ENCODE results near the gene GRSF1.

The GRSF1 gene

GRCh38 chr4:70818921-70819320, 20.8 kb downstream of the GRSF1 start (continued):
- TF ChIP-seq ZNF274 (IDR thresholded peaks at IDR 0.05; ENCODE audit: low read length) (no peak), ZNF274 (tag by site-specific recombination; IDR thresholded peaks at IDR 0.05; ENCODE audit: borderline replicate concordance) (no peak), ZNF660 (tag by site-specific recombination; IDR thresholded peaks at IDR 0.05) (no peak), ZNF544 (tag by site-specific recombination; IDR thresholded peaks at IDR 0.05) (no peak), ZNF132 (tag by site-specific recombination; IDR thresholded peaks at IDR 0.05; ENCODE audit: borderline replicate concordance) (no peak), PATZ1 (tag by site-specific recombination; IDR thresholded peaks at IDR 0.05) (no peak), ZNF473 (tag by site-specific recombination; IDR thresholded peaks at IDR 0.05) (no peak)

GRCh38 chr4:70818173-70818855, 21.4 kb downstream of the GRSF1 start:
- ChIA-PET POLR2A (no interaction called here), CTCF (no interaction called here)
- no peaks in the 10 kb centered on the region for H3K9me3 ChIP-seq (ENCODE audit: control insufficient read depth, insufficient read depth, low read depth, low read length)
- peaks cover 20 to 46% of the 10 kb centered on the region in 2 experiments for H3K36me3 ChIP-seq (ENCODE audit: control insufficient read depth in 2 of 2, insufficient read depth in 1 of 2, low read length in 2 of 2)
- TF ChIP-seq ZNF707 (tag by site-specific recombination; IDR thresholded peaks at IDR 0.05) (no peak), ZNF391 (tag by site-specific recombination; IDR thresholded peaks at IDR 0.05; ENCODE audit: borderline replicate concordance, low read depth) (no peak), ZNF701 (tag by site-specific recombination; IDR thresholded peaks at IDR 0.05) (no peak), ZNF692 (tag by site-specific recombination; IDR thresholded peaks at IDR 0.05) (no peak), ZNF132 (tag by site-specific recombination; IDR thresholded peaks at IDR 0.05; ENCODE audit: borderline replicate concordance) (no peak), ZBTB6 (tag by site-specific recombination; IDR thresholded peaks at IDR 0.05) (no peak), ZNF274 (IDR thresholded peaks at IDR 0.05; ENCODE audit: low read length) (no peak), ZNF274 (tag by site-specific recombination; IDR thresholded peaks at IDR 0.05; ENCODE audit: borderline replicate concordance) (no peak), ZNF585B (tag by site-specific recombination; IDR thresholded peaks at IDR 0.05) (no peak), TSHZ1 (tag by site-specific recombination; IDR thresholded peaks at IDR 0.05; ENCODE audit: borderline replicate concordance) (no peak), ZNF26 (tag by site-specific recombination; IDR thresholded peaks at IDR 0.05) (no peak), ZFP37 (tag by site-specific recombination; IDR thresholded peaks at IDR 0.05) (no peak), ZBTB1 (tag by site-specific recombination; IDR thresholded peaks at IDR 0.05) (no peak), ZNF639 (tag by site-specific recombination; IDR thresholded peaks at IDR 0.05) (no peak), ZNF560 (tag by site-specific recombination; IDR thresholded peaks at IDR 0.05; ENCODE audit: borderline replicate concordance) (no peak), GLI2 (tag by site-specific recombination; IDR thresholded peaks at IDR 0.05; ENCODE audit: borderline replicate concordance, low read depth) (no peak)
- H3K4me1 ChIP-seq (ENCODE audit: control insufficient read depth, insufficient read depth, low read length), result no peaks in the 10 kb centered on the region
- no peak overlapping the region for H3K27ac ChIP-seq (ENCODE audit: extremely low read depth, low read depth, low read length)
- H3K4me3 ChIP-seq (ENCODE audit: low read depth, low read length), result no peak overlapping the region
